ENCODE results near the gene ASTE1. TPM values are rescaled to one million over a fixed set of nuclear protein-coding genes. Genes with fewer than 3 reads are reported as not detected.

Gene ASTE1
- total and polyA plus RNA-seq, 10 of the 15 experiments (the other 5 are each of a cell fraction or from before 2014, with no cell fraction given), result 5.1 to 12.0 (median 8.2) TPM

DNA sequence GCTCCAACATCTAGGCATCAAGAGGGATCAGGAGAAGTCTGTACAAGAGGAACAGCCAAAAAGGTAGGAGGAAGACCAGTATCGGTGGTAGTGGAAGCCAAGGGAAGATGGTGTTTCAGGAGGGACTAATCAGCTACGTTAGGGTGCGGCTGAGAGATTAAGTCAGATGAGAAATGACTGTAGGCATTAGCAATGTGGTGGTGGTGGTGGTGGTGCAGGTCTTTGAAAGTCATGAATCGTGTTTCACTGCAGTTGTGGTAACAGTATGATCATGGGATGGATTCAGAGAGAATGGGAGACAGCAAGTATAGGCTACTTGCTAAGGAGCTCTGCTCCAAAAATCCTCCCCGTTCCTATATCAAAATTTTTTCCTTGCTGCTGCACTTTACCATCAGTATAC lies 35.5 kb downstream of the ASTE1 start:
- FAIRE-seq (no peak), ATAC-seq (no peak), DNase-seq (ENCODE audit: low read depth, low spot score) (no peak)
- H3K27me3 ChIP-seq (replicated peaks in 1 of 2; ENCODE audit: control insufficient read depth in 2 of 2, insufficient read depth in 2 of 2, low read length in 1 of 2), result no peaks in the 10 kb centered on the region
- BruUV-seq (replicated peaks), result no TSS peak
- ChIA-PET POLR2A (no interaction called here), RAD21 (ENCODE audit: unreplicated experiment) (no interaction called here), CTCF (no interaction called here), SMC1A (ENCODE audit: uncharacterized antibody, unreplicated experiment) (no interaction called here)
- intact Hi-C loops (cut with micrococcal nuclease; ENCODE audit: unreplicated experiment) (no loop called here), in situ Hi-C loops (cut with MboI) (no loop called here)
- H3K27ac ChIP-seq (ENCODE audit: control insufficient read depth, insufficient read depth), result no peak overlapping the region
- H3K9me3 ChIP-seq (replicated peaks; ENCODE audit: control insufficient read depth, insufficient read depth, low read length), result no peaks in the 10 kb centered on the region
- H3K9ac ChIP-seq (ENCODE audit: control insufficient read depth, insufficient read depth, low read length), result no peak overlapping the region
- TF ChIP-seq STAT1 (conservative IDR thresholded peaks at IDR 0.05) (no peak), PAX5 (IDR thresholded peaks at IDR 0.05; ENCODE audit: borderline replicate concordance, low read depth, low read length) (no peak), WRNIP1 (IDR thresholded peaks at IDR 0.05; ENCODE audit: borderline replicate concordance, low read depth, low read length) (no peak), TCF12 (IDR thresholded peaks at IDR 0.05; ENCODE audit: low read depth, low read length) (no peak), ETV6 (conservative IDR thresholded peaks at IDR 0.05 in 1 of 2, IDR thresholded peaks at IDR 0.05 in 1 of 2; ENCODE audit: borderline replicate concordance in 1 of 2, low read depth in 1 of 2) (no peak), RUNX3 (IDR thresholded peaks at IDR 0.05; ENCODE audit: low read length) (no peak)
- 88% methylated on average over 5 of the region's 5 CpGs for WGBS (ENCODE audit: insufficient coverage, insufficient replicate concordance, low lambda C conversion rate, missing lambda C conversion rate)
- no peak overlapping the region for H3K4me3 ChIP-seq
- no peak overlapping the region for H2AFZ ChIP-seq (ENCODE audit: control insufficient read depth, low read depth, low read length)
- no peaks in the 10 kb centered on the region for H4K20me1 ChIP-seq (ENCODE audit: control insufficient read depth, insufficient read depth)
- no peaks in the 10 kb centered on the region for H3K79me2 ChIP-seq (ENCODE audit: control insufficient read depth, insufficient read depth, low read length)
- no peak overlapping the region for H3K4me2 ChIP-seq (ENCODE audit: control insufficient read depth, insufficient read depth)
- H3K36me3 ChIP-seq (ENCODE audit: control insufficient read depth in 2 of 2, insufficient read depth in 2 of 2, low read length in 1 of 2), result peaks cover 4 to 13% of the 10 kb centered on the region in 2 experiments
- no peaks in the 10 kb centered on the region for H3K4me1 ChIP-seq (ENCODE audit: control insufficient read depth, insufficient read depth, low read length)

DNA sequence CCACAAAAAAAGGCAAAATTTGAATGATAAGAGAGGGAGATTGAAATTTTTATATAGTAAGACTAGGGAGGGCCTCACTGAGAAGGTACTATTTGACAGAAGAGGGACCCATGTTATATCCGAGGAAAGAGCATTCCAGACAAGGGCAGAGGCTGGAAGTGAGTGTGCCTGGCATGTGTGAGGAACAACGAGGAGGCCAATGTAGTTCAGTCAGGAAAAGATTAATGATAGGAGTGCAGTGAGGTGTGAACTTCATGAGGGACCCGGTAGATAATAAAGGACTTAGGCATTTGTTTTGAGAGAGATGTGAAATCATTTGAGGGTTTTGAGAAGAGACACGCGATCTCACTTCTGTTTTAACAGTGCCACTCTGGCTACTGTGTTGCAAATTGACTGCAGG lies 36.3 kb downstream of the ASTE1 start:
- no peak overlapping the region for H3K4me2 ChIP-seq (ENCODE audit: control insufficient read depth, insufficient read depth)
- H3K36me3 ChIP-seq (ENCODE audit: control insufficient read depth in 2 of 2, insufficient read depth in 2 of 2, low read length in 1 of 2), result peaks cover 4 to 13% of the 10 kb centered on the region in 2 experiments
- no peak for ATAC-seq
- DNase-seq (ENCODE audit: low read depth, low spot score), result no peak
- POLR2A ChIA-PET, result no interaction called here
- WGBS (ENCODE audit: insufficient coverage, insufficient replicate concordance, low lambda C conversion rate, missing lambda C conversion rate), result 77% methylated on average over 5 of the region's 5 CpGs
- SMC1A ChIA-PET (ENCODE audit: uncharacterized antibody, unreplicated experiment), result no interaction called here
- H3K9me3 ChIP-seq (replicated peaks; ENCODE audit: control insufficient read depth, insufficient read depth, low read length), result no peaks in the 10 kb centered on the region
- in situ Hi-C loops (cut with MboI) (no loop called here), intact Hi-C loops (cut with micrococcal nuclease; ENCODE audit: unreplicated experiment) (no loop called here)
- no peaks in the 10 kb centered on the region for H3K4me1 ChIP-seq (ENCODE audit: control insufficient read depth, insufficient read depth, low read length)
- H3K79me2 ChIP-seq (ENCODE audit: control insufficient read depth, insufficient read depth, low read length), result no peaks in the 10 kb centered on the region
- CTCF ChIA-PET, result no interaction called here
- no TSS peak for BruUV-seq (replicated peaks)
- FAIRE-seq, result no peak
- no peak overlapping the region for H2AFZ ChIP-seq (ENCODE audit: control insufficient read depth, low read depth, low read length)
- no peak for TF ChIP-seq SIX5 (IDR thresholded peaks at IDR 0.05; ENCODE audit: low read depth, low read length, severe bottlenecking)
- no peak for TF ChIP-seq MTA3 (IDR thresholded peaks at IDR 0.05; ENCODE audit: borderline replicate concordance, low read length)
- TF ChIP-seq, protein P1, sequence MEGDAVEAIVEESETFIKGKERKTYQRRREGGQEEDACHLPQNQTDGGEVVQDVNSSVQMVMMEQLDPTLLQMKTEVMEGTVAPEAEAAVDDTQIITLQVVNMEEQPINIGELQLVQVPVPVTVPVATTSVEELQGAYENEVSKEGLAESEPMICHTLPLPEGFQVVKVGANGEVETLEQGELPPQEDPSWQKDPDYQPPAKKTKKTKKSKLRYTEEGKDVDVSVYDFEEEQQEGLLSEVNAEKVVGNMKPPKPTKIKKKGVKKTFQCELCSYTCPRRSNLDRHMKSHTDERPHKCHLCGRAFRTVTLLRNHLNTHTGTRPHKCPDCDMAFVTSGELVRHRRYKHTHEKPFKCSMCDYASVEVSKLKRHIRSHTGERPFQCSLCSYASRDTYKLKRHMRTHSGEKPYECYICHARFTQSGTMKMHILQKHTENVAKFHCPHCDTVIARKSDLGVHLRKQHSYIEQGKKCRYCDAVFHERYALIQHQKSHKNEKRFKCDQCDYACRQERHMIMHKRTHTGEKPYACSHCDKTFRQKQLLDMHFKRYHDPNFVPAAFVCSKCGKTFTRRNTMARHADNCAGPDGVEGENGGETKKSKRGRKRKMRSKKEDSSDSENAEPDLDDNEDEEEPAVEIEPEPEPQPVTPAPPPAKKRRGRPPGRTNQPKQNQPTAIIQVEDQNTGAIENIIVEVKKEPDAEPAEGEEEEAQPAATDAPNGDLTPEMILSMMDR (IDR thresholded peaks at IDR 0.05 in 2 of 3, conservative IDR thresholded peaks at IDR 0.05 in 1 of 3; ENCODE audit: control insufficient read depth in 2 of 3, extremely low read depth in 1 of 3, insufficient read depth in 1 of 3, low read depth in 3 of 3, low read length in 3 of 3), result no peak
- no peak overlapping the region for H3K27ac ChIP-seq (ENCODE audit: control insufficient read depth, insufficient read depth)
- no peaks in the 10 kb centered on the region for H4K20me1 ChIP-seq (ENCODE audit: control insufficient read depth, insufficient read depth)
- RAD21 ChIA-PET (ENCODE audit: unreplicated experiment), result no interaction called here
- no peak overlapping the region for H3K4me3 ChIP-seq
- H3K9ac ChIP-seq (ENCODE audit: control insufficient read depth, insufficient read depth, low read length), result no peak overlapping the region
- no peaks in the 10 kb centered on the region for H3K27me3 ChIP-seq (replicated peaks in 1 of 2; ENCODE audit: control insufficient read depth in 2 of 2, insufficient read depth in 2 of 2, low read length in 1 of 2)

All from GM12878 (cell line).